Mesodermal cell (in vitro differentiated cells): Measurements from ENCODE around the gene NRIP1.
A peak's percentile ranks its signal among the peaks of the same experiment; 100 is the strongest.

Source experiments
- H3K27ac ChIP-seq: 2 replicates; pipeline ENCODE4 v1.7.0; 2013; ENCODE audit warnings: mild to moderate bottlenecking, low read depth, low read length, moderate library complexity; ENCODE audit not compliant: severe bottlenecking
- H3K36me3 ChIP-seq: 2 replicates; pipeline ENCODE4 v1.7.1; 2013; ENCODE audit warnings: mild to moderate bottlenecking, low read length, moderate library complexity; ENCODE audit not compliant: control insufficient read depth, insufficient read depth
- H3K4me1 ChIP-seq: one replicate; pipeline ENCODE4 v1.7.1; 2013; ENCODE audit warnings: mild to moderate bottlenecking, low read length; ENCODE audit not compliant: insufficient read depth, control insufficient read depth, poor library complexity, severe bottlenecking
- H3K4me3 ChIP-seq: 2 replicates; pipeline ENCODE4 v1.7.0; 2013; ENCODE audit warnings: low read length, control low read depth, mild to moderate bottlenecking; ENCODE audit not compliant: insufficient read depth, poor library complexity, severe bottlenecking; ENCODE audit errors: extremely low read depth
- H3K9me3 ChIP-seq: 2 replicates; pipeline ENCODE4 v1.7.1; 2013; ENCODE audit warnings: mild to moderate bottlenecking, low read length, moderate library complexity; ENCODE audit not compliant: control insufficient read depth
- WGBS, 2 experiments: methylation state at CpG; one replicate each; pipeline ENCODE4 v1.1.5; 2013; ENCODE audit warnings: missing lambda C conversion rate in 2 of 2; ENCODE audit not compliant: insufficient coverage in 2 of 2; 5-methylcytosine and 5-hydroxymethylcytosine counted together

NRIP1 gene

GRCh38 chr21:14917762-14918161 is 147.0 kb downstream of the NRIP1 start:
- H3K9me3 ChIP-seq = no peaks in the 10 kb centered on the region
- no CpG with 5 or more reads among the region's 2 CpGs for WGBS, 2 experiments
- no peak overlapping the region for H3K4me3 ChIP-seq
- H3K27ac ChIP-seq = no peak overlapping the region
- no peaks in the 10 kb centered on the region for H3K36me3 ChIP-seq
- H3K4me1 ChIP-seq = peaks cover 5% of the 10 kb centered on the region

- H3K27ac ChIP-seq = peak overlapping the region; percentile 50
- peaks cover 5% of the 10 kb centered on the region for H3K4me1 ChIP-seq
- no peak overlapping the region for H3K4me3 ChIP-seq
- no peaks in the 10 kb centered on the region for H3K9me3 ChIP-seq
- WGBS, 2 experiments = 80 to 86% methylated on average over 1 of the region's 3 CpGs
- H3K36me3 ChIP-seq = no peaks in the 10 kb centered on the region
Observed at GRCh38 chr21:14916676-14917141, 148.1 kb downstream of the NRIP1 start.

GRCh38 chr21:14913638-14914037 is 151.2 kb downstream of the NRIP1 start:
- no peaks in the 10 kb centered on the region for H3K9me3 ChIP-seq
- no CpG with 5 or more reads among the region's 2 CpGs for WGBS, 2 experiments
- H3K27ac ChIP-seq = no peak overlapping the region
- peaks cover 5% of the 10 kb centered on the region for H3K4me1 ChIP-seq
- H3K36me3 ChIP-seq = no peaks in the 10 kb centered on the region
- H3K4me3 ChIP-seq = no peak overlapping the region

- Histone ChIP-seq H3K9me3 (no peaks in the 10 kb centered on the region), H3K27ac (no peak overlapping the region), H3K36me3 (no peaks in the 10 kb centered on the region), H3K4me3 (no peak overlapping the region), H3K4me1 (no peaks in the 10 kb centered on the region)
Observed at GRCh38 chr21:14911351-14911750, 153.4 kb downstream of the NRIP1 start.
